Right ventricle myocardium inferior (tissue), 1 donor: ENCODE data around the gene NMNAT3. TPM values are rescaled to one million over a fixed set of nuclear protein-coding genes. Genes with fewer than 3 reads are reported as not detected.

Experiments used
- ATAC-seq: fragments of 200-7000 bp; cut with Tn5 transposase; one replicate; pipeline ENCODE4 v1.9.1; 2020; ENCODE audit warnings: mild to moderate bottlenecking, moderate library complexity
- DNase-seq: peaks from one replicate; pipeline ENCODE4 v3.0.0; 2021; ENCODE audit errors: missing footprints
- intact Hi-C: fragments of 100-400 bp; cut with DNase I; formaldehyde crosslinking; loops from one replicate; pipeline ENCODE4 v1.11.0; 2022
- long read RNA-seq: library from polyadenylated mRNA; unstranded; transcript quantifications from one replicate; pipeline ENCODE4 v2.0.0, GENCODE V29; 2021
- total RNA-seq: library from RNA; stranded (reverse); fragmentation: NEBNext Ultra II Directional; extraction: Animal tissue kit (Norgen Biotek cat#: 25700); gene quantifications from one replicate; pipeline ENCODE4 v1.2.1, GENCODE V29; 2021
- donor health status: DM: no; HTN: yes; CAD: no; lungs with severe emphysema.

NMNAT3 gene
- total RNA-seq: 11.0 TPM
- long read RNA-seq, transcript NMNAT3-201 (6 exons, 1,569 nt): major isoform, 5 of 15 reads
- long read RNA-seq, partial matches to known transcripts: 0 of 15 reads
- long read RNA-seq, other reads (novel, unspliced or antisense): 9 of 15 reads

DNA sequence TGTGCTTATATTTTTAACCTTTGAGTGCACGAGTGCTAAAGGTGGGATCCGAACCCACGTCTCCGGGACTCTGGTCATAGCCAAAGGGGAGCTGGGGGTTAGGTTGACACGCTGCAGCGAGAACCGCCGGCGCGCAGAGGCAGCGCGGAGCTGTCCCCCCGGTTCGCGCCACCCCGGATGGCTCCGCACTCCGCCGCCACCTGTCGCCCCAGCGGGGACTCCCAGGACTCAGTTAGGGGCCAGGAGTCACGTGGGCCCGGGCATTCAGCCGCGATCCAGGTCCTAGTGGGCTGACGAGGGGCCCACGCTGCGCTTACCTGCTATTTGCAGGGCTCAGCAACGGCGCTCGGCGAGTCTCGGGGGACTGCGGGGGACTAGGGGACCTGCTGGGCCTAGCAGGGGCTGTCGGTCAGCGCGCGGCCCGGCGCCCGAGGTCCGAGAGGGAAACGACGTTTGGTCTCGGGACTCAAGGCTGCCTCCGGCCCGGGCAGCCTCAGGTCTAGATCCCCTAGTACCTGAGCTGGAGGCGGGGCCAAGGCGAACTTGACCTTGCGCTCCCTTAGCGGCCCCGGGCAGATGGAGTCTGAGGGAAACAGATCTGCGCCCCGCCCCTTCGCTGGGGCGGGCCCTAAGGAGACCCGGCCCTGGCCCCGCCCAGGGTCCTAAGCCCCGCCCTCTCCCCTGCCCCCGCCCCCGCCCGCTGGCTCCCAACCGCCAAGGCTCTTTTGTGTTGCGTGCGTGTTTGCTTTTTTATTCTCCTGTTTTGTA, at the start of gene NMNAT3:
Gene NMNAT3, minus strand, starts transcription at position 585 of the 768 bp plus-strand sequence. CDS start 50,248 bp downstream, outside the sequence.
- peak; percentile 99 for ATAC-seq
- DNase-seq: peak; percentile 94
- intact Hi-C loops: loop anchor here (10.0 kb wide), 1 partner anchor 93 kb away; no protein-coding TSS in a partner anchor

DNA sequence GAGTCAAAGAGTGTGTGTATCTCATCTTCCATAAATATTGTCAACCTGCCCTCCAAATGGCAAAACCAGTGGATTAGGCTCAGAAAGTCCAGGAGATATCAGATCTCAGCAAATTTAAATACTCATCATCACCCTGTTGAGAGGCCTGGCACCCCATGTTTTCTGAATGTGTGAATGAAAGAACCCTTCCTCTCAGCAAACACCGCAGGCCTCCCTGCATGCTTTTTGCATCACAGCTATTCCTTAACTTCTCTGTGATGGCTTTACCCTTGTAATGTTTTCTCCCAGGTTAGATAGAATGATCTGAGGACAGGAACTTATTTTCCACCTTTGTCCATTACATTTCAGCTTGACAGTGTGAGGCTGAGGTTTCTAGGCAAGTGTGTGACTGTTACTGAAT, 43.6 kb upstream of the NMNAT3 start:
- DNase-seq (no peak), ATAC-seq (no peak)
- intact Hi-C loops: no loop called here

DNA sequence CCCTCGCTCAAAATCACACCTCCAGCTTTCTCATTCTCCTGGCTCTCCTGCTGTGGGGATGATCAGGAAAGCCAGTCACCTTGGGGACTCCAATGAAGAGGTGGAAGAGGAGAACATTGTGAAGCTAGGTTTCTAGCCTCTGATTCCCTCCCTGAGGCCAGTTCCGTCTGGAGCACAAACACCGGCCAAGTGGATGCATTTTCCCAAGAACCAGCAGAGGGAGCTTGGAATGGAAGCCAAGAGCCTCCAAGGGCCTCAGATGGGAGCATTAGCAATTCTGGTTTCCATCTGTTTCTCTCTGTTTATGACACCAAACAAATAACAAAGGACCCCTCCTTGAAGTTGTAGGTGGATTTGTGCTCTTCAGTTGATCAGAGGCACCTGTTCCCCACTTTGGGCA, 40.6 kb upstream of the NMNAT3 start:
- no peak for DNase-seq
- ATAC-seq: peak; percentile 46
- intact Hi-C loops: loop anchor here (2.0 kb wide), 1 partner anchor 216 kb away; the partner anchor contains the start of gene CLSTN2

DNA sequence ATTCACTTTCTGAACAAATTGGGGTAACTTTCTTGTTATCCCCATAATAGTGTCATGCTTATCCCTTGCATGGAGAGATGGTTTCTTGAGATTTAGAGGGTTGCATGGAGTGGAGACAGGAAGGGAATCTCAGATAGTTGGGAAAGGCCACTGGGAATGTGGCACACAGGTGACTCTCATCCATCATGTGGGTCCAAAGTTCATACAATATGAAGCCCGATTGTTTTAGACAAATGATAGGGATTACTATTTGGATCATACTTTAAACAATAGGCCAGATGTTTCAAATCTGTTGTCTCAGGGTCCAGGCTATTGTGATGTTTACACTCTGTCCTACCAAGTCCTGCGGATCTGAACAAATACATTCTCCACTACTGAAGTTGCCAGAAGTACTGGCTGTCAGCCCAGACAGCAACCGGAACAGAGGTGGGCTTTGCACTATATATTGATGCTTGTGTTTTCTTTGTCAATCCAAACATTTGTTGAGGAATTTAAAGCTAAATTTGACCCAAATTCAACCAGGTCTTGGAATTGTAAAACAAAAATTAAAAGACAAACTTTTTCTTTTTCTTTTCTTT, 39.2 kb upstream of the NMNAT3 start:
- no peak for ATAC-seq
- no peak for DNase-seq
- intact Hi-C loops: no loop called here

DNA sequence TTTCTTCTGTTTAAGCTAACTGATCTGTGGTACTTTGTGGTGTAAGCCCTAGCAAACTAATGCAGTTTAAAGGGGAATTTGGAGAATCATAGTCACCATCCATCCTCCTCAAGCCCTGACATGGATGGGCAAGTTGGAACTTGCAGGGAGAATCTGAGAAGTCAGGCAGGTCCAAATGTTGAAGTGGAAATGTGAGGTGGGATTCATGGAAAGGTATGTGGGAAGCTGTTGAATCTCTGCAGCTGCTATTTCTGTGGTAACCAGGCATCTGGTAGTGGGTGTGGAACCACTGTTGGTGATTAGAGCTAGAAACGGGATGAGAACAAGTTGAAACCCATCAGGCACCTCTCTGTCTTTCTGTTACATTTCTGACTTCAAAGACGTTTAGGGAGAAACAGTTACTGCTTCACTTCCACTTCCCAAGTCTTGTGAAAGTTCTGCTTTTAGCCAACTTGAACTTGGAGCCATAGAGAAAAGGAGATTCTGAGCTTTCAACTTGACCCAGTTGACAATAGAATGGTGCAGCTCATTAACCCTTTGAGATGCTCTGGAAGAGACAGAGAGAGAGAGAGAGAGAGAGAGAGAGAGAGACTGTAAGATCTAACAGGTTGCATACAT, 38.1 kb upstream of the NMNAT3 start:
- ATAC-seq: no peak
- intact Hi-C loops: no loop called here
- DNase-seq: no peak

DNA sequence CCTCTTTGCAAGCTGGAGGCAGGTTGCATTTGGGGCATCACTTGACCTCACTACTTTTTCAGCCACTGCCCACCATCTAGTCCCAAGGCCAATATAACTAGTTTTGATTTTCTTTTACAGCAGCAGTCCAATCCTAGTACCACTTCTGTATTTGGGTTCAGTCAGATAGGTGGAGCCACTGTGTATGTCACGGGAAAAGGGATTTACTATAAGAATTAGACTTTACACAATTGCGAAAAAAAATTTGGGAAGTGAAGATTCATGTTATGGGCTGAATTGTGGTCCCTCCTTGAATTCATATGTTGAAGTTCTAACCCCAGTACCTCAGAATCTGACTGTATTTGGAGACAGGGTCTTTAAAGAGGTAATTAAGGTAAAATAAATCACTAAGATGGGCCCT, 37.4 kb upstream of the NMNAT3 start:
- no peak for ATAC-seq
- intact Hi-C loops: no loop called here
- no peak for DNase-seq

DNA sequence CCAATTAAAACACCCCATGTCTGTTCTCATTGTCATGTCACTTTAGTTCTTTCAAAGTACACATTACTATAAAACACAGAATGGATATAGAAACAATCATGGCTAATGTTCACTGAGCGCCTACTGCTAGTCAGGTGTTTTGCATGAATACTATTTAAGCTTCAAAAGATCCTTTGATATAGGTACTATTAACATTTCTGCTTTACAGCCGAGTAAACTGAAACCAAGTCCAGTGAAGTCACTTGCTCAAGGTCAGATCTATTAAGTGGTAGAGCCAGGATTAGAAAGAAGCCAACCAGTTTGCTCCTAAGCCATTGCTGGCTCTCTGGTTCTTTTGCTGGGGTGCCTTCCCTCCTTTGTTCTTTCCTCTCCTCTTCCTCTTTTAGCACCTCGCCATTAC, 32.4 kb upstream of the NMNAT3 start:
- DNase-seq: no peak
- intact Hi-C loops: no loop called here
- no peak for ATAC-seq

DNA sequence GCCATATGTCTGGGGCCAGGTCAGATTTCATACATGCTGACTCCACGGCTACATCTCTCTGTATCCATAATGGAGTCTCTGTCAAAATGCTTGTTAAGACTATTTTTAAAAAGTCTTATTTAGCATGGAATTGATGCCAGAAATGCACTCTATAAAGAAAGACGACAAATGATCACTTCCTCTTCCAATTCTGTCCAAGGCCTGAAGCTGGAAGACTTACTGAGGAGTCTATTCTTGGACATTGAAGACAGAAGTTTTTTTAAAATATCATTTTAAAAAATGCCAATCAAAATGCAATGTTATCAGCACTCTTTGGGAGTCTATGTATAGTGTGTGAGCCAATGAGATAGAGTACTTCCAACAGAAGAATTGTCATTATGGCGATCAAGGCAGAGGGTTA, 27.9 kb upstream of the NMNAT3 start:
- DNase-seq: no peak
- intact Hi-C loops: no loop called here
- ATAC-seq: no peak

DNA sequence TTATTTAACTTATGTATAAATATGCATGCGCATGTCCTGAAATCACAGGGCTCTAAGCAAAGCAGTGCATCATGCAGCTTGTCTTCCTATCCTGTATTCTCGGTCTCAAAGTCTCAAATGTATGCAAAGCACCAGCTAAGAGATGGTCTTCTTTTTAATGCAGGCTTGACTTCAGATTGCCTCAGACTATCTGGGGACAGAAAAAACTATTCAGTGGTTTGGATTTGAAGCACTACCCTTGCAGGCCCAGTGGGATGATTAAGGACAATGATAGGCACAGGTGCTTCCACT, 18.5 kb upstream of the NMNAT3 start:
- intact Hi-C loops: no loop called here
- ATAC-seq: no peak
- DNase-seq: no peak

DNA sequence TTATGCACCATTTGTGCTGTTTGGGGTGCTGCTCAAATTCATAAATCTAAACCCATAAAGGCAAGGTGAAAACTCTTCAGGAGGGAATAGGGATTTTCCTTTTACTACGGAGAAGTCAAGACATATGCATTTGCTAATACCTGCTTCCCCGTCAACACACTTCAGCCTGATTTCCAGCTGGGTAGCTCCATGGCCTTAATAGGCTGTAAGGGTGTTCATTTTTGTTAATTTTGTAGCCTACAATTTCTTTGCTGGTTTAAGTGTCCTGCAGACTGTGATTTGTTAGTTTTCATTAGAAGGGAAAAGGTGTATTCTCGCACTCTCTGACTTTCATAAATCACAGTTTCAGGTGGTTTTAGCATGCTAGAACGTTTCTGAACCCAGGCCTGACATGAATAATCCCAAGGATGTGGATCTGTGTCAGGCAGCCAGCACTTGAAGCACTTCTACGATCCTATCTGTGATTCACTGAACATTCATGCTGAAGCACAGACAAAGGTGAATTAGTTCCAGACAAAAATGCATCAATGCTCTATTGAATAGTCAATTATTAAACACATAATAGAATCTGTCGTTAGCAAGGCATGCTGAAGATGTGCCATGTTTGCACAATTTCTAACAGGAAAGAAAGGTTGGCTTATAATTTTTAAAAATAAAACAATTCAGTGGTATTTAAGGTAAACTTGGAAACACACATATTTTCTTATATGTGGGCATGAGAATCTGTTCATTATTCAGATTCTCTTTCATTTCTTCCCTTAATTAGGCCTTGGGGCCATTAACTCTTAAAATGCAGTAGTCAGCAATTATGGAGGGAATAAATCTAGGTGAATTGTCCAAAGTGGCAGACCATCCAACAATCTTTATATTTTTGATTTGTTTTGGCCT, 17.9 kb upstream of the NMNAT3 start:
- intact Hi-C loops: no loop called here
- no peak for ATAC-seq
- DNase-seq: no peak

DNA sequence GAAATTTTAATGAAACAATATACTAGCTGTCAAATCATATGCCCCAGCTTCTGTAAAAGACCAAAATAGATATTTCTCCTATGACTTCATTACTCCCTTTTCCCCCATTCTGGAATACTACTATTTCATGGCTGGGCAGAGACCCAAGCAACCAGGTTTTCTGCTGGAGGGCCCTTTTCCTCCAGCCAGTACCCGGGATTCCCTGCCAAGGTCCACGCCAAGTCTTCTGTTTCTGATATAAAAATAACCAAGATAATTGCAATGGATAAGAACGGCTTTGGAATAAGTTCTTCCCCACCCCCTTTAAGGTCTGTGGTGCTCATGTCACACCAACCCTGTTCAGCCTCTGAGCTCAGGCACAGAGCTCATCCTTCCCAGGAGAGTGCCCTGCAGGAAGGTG, 17.2 kb upstream of the NMNAT3 start:
- intact Hi-C loops: no loop called here
- DNase-seq: no peak

DNA sequence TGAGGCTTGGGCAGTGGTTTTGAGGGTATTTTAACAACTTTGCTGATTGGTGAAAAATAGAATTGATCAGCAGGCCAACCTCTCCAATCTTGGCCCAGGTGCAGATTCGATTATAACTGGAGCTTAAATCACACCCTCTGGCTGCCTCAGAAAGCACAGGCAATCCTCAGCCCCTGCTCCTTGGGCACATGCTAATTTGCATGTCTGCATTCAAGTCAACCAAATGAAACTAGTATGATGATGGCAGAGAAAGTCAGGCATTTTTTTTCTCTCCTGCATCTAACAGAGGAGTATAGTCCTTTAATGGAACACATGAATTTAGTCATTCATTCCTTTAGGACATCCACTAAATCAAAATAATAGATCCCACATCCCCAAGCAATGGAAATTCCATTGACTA, 16.8 kb upstream of the NMNAT3 start:
- DNase-seq: no peak
- no peak for ATAC-seq
- intact Hi-C loops: no loop called here

More for the DNA sequence above, 17.2 kb upstream of the NMNAT3 start:
- no peak for ATAC-seq

DNA sequence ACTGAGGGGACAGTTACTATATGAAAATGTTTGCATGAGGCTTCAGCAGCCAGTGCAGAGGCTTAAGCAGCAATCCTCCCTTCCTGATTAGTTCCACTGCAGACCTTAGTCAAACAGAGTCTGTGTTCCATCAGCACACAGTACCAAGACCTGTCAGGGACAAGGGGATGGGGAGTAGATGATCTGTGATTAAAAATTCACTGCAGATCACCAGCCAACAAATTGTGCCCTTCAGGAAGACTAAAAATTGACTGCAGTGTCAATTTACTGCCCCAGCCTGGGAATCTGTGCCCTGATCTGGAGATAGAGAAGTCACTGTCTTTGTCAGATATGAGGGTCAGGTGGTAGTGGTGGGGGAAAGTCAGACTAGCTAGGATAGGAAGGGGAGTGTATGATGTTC, 13.8 kb upstream of the NMNAT3 start:
- intact Hi-C loops: no loop called here
- DNase-seq: no peak
- no peak for ATAC-seq

DNA sequence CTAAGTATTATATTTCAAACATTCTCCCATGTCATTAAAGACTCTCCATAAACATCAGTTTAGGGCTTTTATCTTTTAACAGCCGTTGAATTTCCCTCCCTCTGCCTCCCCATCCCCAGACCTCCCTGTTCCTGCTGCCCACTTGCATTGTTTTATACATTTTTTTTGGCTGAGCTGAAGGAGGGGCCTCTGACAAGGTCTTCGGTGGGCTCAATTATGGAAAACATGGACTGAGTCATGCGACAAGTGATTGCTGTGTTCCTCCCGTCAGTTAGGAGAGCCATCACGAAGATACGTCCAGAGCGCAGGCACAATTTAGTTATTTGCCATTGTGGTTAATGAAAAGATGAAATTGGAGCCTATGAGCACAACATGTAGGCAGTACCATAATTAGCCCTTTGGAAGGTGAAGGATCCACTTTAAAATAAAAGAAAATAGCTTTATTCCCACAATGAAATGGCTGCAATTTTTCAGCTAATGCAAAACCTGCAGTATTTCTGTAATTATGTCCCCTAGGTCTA, 12.0 kb upstream of the NMNAT3 start:
- DNase-seq: no peak
- no peak for ATAC-seq

DNA sequence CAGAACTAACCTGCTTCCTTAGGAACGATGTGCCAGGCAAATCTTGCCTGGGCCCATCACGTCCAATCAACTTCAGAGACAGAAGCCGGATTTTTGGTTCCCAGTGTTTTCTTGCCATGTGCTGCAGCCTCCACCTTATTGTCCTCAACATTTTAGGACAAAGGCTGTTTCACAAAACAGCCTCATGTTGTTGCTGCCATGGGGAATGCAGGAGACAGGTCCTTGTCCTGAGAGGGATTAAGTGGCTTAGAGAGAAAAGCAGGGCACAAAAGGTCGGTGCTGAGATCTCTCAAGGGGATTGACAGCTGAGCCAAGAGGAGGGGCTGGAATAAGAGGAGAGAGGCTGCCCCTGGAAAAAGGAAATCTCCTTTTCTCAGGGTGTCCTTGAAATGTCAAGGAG, 11.3 kb upstream of the NMNAT3 start:
- DNase-seq (no peak), ATAC-seq (no peak)
- intact Hi-C loops: no loop called here

More for the DNA sequence above, 12.0 kb upstream of the NMNAT3 start:
- intact Hi-C loops: no loop called here

DNA sequence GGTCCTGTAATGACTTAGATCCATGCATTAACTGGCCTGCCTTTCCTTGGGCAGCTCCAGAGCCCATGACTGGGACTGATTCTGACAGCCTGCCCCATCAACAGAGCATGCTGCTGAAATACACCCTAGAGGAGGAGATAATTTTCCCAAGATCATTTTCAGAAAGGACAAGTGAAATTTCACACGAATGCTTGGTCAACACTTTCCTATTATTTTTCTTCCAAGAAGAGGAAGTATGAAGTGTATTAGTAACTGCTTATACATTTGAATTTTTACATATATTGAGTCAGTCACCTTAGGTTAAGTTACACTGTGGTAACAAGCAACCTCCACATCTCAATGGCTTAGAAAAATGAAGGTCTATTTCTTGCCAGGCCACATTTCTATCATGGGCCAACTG, 9.7 kb upstream of the NMNAT3 start:
- ATAC-seq: no peak
- DNase-seq: no peak
- intact Hi-C loops: no loop called here

DNA sequence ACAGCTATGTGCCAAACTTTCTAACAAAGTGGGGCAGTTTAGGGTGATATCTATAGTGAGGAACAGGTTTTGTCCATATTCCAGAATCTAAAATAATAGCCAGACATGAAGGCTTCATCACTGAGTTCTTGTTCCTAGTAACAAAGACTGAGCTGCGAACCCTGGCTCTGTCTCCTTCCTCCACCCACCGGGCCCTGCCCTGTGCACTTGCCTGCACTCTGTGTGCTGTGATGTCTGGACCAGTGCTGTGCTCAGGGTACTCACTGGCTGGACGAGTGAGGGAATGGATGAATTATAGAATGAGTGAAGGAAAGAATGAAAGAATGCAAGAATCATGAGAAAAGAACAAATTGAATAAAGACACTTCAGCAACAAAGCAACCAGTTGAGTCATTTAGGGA, 8.9 kb upstream of the NMNAT3 start:
- no peak for DNase-seq
- peak; percentile 23 for ATAC-seq
- intact Hi-C loops: no loop called here

DNA sequence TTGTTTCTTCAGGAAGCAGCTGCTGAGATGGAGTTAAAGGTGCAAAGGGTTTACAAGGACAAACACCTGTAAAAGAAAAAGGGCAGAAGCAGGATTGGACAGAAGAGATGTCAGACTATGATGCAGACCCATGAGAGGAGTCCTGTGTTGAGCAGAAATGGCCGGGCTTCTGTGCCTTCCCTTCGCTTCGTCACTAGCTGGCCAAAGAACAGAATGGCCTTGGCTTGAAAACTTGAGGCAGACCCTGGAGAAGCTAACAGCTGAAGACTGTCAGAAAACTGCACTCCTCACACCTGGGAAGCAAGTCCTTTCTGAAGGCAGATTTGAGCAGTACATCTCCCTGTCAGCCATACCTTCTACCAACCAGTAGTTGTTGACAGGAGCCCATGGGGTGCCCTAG, 8.4 kb upstream of the NMNAT3 start:
- intact Hi-C loops: no loop called here
- ATAC-seq: peak; percentile 59
- no peak for DNase-seq

DNA sequence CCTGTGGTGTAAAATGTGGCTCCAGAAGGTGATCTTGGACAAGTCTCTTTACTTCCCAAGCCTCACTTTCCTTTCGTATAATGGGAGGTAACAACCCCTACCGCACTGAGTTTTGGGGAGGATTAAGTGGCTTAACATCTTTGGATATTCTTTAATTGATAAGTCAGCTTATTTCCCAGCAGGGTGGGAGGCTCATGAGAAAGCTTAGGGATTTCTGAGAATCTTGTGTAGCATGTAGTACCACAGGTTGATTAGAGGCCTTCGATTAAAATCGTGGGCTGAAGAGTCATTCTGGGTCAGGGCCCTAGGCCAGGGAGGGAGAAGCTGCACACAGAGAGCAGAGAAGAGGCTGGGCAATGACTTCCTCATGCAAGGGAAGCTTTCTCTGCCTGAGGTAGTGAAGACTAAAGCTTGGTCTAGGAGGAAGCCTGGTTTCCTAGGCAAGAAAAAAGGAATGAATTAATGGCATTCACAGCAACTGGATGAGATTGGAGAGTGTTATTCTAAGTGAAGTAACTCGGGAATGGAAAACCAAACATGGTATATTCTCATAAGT, 1.5 kb upstream of the NMNAT3 start:
- intact Hi-C loops: loop anchor here (10.0 kb wide), 1 partner anchor 94 kb away; no protein-coding TSS in a partner anchor
- DNase-seq (no peak), ATAC-seq (no peak)
